Panc1 (cell line): Measurements from ENCODE around the gene BRD3.

Experiments
- POLR2AphosphoS5 ChIP-seq: IDR thresholded peaks from 2 replicates; pipeline ENCODE4 v1.6.1; 2012; ENCODE audit warnings: mild to moderate bottlenecking, low read depth, low read length, moderate library complexity
- SIN3A ChIP-seq: IDR thresholded peaks from 2 replicates; pipeline ENCODE4 v1.6.1; 2012; ENCODE audit warnings: low read depth, mild to moderate bottlenecking, low read length, moderate library complexity, borderline replicate concordance; ENCODE audit not compliant: insufficient read depth
- TCF7L2 ChIP-seq: IDR thresholded peaks from 2 replicates; pipeline ENCODE4 v1.6.1; 2011; ENCODE audit warnings: mild to moderate bottlenecking, low read depth, low read length, inconsistent platforms
- TF ChIP-seq, protein P1 (sequence below): fragments of 450-650 bp; IDR thresholded peaks from 2 replicates; pipeline ENCODE4 v1.5.1; 2017; ENCODE audit warnings: mild to moderate bottlenecking
- TF ChIP-seq, protein P2 (sequence below), 2 experiments: IDR thresholded peaks; 2 replicates each; pipeline ENCODE4 v1.6.1; 2011 to 2012; ENCODE audit warnings: low read depth in 2 of 2, control low read depth in 1 of 2, low read length in 1 of 2, mild to moderate bottlenecking in 1 of 2, moderate library complexity in 1 of 2; ENCODE audit not compliant: insufficient read depth in 1 of 2

DNA sequence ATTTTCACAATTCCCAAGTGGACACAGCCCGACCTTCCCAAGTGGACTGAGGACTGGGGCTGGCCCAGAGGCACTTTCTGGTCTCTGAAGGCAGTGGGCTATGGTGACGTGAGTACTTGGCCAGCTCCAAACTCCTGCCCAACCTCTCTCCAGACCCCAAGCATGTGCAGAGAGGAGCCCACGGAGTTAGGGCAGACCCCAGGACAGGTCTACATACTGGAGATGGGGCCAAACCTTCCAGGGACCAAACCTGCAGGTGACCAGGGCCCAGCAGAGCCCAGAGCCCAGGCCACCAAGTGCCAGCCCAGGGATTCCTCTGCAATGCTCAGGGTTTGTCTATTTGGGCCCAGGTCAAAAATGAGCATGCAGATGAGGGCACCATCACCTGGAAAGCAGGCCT is 15.3 kb downstream of the BRD3 start:
- TF ChIP-seq, protein P1, sequence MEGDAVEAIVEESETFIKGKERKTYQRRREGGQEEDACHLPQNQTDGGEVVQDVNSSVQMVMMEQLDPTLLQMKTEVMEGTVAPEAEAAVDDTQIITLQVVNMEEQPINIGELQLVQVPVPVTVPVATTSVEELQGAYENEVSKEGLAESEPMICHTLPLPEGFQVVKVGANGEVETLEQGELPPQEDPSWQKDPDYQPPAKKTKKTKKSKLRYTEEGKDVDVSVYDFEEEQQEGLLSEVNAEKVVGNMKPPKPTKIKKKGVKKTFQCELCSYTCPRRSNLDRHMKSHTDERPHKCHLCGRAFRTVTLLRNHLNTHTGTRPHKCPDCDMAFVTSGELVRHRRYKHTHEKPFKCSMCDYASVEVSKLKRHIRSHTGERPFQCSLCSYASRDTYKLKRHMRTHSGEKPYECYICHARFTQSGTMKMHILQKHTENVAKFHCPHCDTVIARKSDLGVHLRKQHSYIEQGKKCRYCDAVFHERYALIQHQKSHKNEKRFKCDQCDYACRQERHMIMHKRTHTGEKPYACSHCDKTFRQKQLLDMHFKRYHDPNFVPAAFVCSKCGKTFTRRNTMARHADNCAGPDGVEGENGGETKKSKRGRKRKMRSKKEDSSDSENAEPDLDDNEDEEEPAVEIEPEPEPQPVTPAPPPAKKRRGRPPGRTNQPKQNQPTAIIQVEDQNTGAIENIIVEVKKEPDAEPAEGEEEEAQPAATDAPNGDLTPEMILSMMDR: no peak
- TF ChIP-seq, protein P2, sequence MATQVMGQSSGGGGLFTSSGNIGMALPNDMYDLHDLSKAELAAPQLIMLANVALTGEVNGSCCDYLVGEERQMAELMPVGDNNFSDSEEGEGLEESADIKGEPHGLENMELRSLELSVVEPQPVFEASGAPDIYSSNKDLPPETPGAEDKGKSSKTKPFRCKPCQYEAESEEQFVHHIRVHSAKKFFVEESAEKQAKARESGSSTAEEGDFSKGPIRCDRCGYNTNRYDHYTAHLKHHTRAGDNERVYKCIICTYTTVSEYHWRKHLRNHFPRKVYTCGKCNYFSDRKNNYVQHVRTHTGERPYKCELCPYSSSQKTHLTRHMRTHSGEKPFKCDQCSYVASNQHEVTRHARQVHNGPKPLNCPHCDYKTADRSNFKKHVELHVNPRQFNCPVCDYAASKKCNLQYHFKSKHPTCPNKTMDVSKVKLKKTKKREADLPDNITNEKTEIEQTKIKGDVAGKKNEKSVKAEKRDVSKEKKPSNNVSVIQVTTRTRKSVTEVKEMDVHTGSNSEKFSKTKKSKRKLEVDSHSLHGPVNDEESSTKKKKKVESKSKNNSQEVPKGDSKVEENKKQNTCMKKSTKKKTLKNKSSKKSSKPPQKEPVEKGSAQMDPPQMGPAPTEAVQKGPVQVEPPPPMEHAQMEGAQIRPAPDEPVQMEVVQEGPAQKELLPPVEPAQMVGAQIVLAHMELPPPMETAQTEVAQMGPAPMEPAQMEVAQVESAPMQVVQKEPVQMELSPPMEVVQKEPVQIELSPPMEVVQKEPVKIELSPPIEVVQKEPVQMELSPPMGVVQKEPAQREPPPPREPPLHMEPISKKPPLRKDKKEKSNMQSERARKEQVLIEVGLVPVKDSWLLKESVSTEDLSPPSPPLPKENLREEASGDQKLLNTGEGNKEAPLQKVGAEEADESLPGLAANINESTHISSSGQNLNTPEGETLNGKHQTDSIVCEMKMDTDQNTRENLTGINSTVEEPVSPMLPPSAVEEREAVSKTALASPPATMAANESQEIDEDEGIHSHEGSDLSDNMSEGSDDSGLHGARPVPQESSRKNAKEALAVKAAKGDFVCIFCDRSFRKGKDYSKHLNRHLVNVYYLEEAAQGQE (IDR thresholded peaks at IDR 0.05; ENCODE audit: insufficient read depth in 1 of 2, low read depth in 2 of 2, low read length in 1 of 2): no peak
- TF ChIP-seq POLR2AphosphoS5 (no peak), TCF7L2 (no peak), SIN3A (no peak)
